Stimulated activated CD8-positive, alpha-beta memory T cell treated with anti-CD3 and anti-CD28 coated beads, Interleukin-7, amount 100 ng/mL, for 1 hour (primary cell): ENCODE data around the gene PDE10A.
"Not testable (repeated sequence)": the region's sequence is repeated elsewhere in the genome, so short reads cannot be mapped to it uniquely, and the experiment has no call there.

Experiments
- DNase-seq, 2 donors: peaks; one replicate each; pipeline ENCODE4 v3.0.0-alpha.2; 2020; ENCODE audit warnings: low read depth in 2 of 2

PDE10A gene

GRCh38 chr6:165586706-165587105 lies 76.3 kb downstream of the PDE10A start:
- DNase-seq, result no peak

GRCh38 chr6:165585060-165585459 lies 78.0 kb downstream of the PDE10A start:
- no peak for DNase-seq

GRCh38 chr6:165584541-165584940 lies 78.5 kb downstream of the PDE10A start:
- DNase-seq, result no peak

- no peak for DNase-seq
Measured at GRCh38 chr6:165581678-165582077, 81.4 kb downstream of the PDE10A start.

GRCh38 chr6:165580136-165580535 lies 82.9 kb downstream of the PDE10A start:
- DNase-seq, result no peak

- no peak for DNase-seq
Measured at GRCh38 chr6:165579151-165579550, 83.9 kb downstream of the PDE10A start.

GRCh38 chr6:165577556-165577955 lies 85.5 kb downstream of the PDE10A start:
- no peak for DNase-seq

- no peak for DNase-seq
Measured at GRCh38 chr6:165575158-165575549, 87.9 kb downstream of the PDE10A start.

GRCh38 chr6:165574220-165575157 lies 88.6 kb downstream of the PDE10A start:
- no peak for DNase-seq

GRCh38 chr6:165573671-165574070 lies 89.4 kb downstream of the PDE10A start:
- DNase-seq, result no peak

GRCh38 chr6:165571721-165572132 lies 91.3 kb downstream of the PDE10A start:
- DNase-seq, result no peak

GRCh38 chr6:165571068-165571682 lies 91.9 kb downstream of the PDE10A start:
- no peak for DNase-seq

- no peak for DNase-seq
Measured at GRCh38 chr6:165568326-165568725, 94.7 kb downstream of the PDE10A start.

GRCh38 chr6:165566088-165566828 lies 96.8 kb downstream of the PDE10A start:
- DNase-seq, result no peak

- no peak for DNase-seq
Measured at GRCh38 chr6:165562421-165563090, 100.5 kb downstream of the PDE10A start.

- no peak for DNase-seq
Measured at GRCh38 chr6:165559632-165560031, 103.4 kb downstream of the PDE10A start.

- DNase-seq, result not testable (repeated sequence)
Measured at GRCh38 chr6:165558097-165558496, 104.9 kb downstream of the PDE10A start.

GRCh38 chr6:165557674-165558073 lies 105.4 kb downstream of the PDE10A start:
- DNase-seq, result no peak

GRCh38 chr6:165556116-165556843 lies 106.8 kb downstream of the PDE10A start:
- DNase-seq, result no peak

GRCh38 chr6:165554644-165555043 lies 108.4 kb downstream of the PDE10A start:
- DNase-seq, result not testable (repeated sequence)

GRCh38 chr6:165552248-165552736 lies 110.7 kb downstream of the PDE10A start:
- no peak for DNase-seq
